Measurements from ENCODE around the gene C12orf42.

DNA sequence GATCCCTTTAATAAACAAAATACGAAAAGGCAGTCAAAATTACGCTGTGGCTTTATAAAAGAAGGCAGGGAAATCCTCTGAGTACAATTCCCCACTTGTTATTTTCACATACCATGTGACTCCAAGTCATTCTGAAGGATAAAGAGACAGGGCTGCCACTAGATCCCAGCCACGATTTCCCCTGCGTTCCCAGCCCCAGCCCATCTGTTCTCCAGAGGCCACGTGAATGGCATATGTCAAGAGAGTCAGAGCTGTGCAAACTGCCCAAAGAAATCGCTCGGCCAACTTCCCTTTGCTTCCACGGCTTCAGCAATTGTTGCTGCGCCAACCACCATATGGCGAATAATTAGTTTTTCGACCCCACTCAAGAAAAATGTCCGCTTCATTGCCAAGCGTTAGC is 161.3 kb downstream of the C12orf42 start:
- TF ChIP-seq, protein P1, sequence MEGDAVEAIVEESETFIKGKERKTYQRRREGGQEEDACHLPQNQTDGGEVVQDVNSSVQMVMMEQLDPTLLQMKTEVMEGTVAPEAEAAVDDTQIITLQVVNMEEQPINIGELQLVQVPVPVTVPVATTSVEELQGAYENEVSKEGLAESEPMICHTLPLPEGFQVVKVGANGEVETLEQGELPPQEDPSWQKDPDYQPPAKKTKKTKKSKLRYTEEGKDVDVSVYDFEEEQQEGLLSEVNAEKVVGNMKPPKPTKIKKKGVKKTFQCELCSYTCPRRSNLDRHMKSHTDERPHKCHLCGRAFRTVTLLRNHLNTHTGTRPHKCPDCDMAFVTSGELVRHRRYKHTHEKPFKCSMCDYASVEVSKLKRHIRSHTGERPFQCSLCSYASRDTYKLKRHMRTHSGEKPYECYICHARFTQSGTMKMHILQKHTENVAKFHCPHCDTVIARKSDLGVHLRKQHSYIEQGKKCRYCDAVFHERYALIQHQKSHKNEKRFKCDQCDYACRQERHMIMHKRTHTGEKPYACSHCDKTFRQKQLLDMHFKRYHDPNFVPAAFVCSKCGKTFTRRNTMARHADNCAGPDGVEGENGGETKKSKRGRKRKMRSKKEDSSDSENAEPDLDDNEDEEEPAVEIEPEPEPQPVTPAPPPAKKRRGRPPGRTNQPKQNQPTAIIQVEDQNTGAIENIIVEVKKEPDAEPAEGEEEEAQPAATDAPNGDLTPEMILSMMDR (conservative IDR thresholded peaks at IDR 0.05 in 1 of 2, IDR thresholded peaks at IDR 0.05 in 1 of 2; ENCODE audit: extremely low read depth in 1 of 2, insufficient read depth in 1 of 2, low read depth in 1 of 2, low read length in 2 of 2), result no peak
- TF ChIP-seq EZH2 (IDR thresholded peaks at IDR 0.05; ENCODE audit: borderline replicate concordance, low read length), result no peak

All from mammary epithelial cell (primary cell).